ENCODE measurements around the gene RTTN. TPM values are rescaled to one million over a fixed set of nuclear protein-coding genes. Genes with fewer than 3 reads are reported as not detected.
"Not testable (repeated sequence)": the region's sequence is repeated elsewhere in the genome, so short reads cannot be mapped to it uniquely, and the experiment has no call there.

Gene RTTN
- total RNA-seq, 1 donor from 2014 or later = 21.0 TPM

DNA sequence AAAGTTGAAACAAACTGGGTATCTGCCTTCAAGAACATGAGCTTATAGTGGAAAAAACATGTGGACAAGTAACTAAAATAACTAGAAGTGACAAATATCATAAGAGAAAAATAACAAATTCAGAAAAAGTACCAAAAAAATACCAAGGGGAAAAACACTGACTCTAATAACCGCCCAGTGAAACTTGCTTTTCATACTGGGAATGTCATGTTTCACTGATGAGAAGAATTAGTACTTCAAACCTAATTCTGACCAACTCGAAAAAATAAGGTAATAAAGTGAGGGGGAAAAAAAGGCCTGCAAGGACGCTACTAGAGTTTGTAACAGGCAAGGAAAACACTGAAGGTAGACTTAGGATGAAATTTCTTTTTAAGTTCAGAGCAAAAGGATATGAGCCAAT lies 83.6 kb downstream of the RTTN start:
- Mint-ChIP-seq H3K36me3 (ENCODE audit: unreplicated experiment) (no peaks in the 10 kb centered on the region), H3K27ac (ENCODE audit: unreplicated experiment) (no peak overlapping the region), H3K27me3 (ENCODE audit: unreplicated experiment) (no peaks in the 10 kb centered on the region), H3K9me3 (ENCODE audit: unreplicated experiment) (no peaks in the 10 kb centered on the region), H3K4me1 (ENCODE audit: low read depth, unreplicated experiment) (no peaks in the 10 kb centered on the region), H3K4me3 (ENCODE audit: unreplicated experiment) (no peak overlapping the region)
- TF ChIP-seq, protein P1, sequence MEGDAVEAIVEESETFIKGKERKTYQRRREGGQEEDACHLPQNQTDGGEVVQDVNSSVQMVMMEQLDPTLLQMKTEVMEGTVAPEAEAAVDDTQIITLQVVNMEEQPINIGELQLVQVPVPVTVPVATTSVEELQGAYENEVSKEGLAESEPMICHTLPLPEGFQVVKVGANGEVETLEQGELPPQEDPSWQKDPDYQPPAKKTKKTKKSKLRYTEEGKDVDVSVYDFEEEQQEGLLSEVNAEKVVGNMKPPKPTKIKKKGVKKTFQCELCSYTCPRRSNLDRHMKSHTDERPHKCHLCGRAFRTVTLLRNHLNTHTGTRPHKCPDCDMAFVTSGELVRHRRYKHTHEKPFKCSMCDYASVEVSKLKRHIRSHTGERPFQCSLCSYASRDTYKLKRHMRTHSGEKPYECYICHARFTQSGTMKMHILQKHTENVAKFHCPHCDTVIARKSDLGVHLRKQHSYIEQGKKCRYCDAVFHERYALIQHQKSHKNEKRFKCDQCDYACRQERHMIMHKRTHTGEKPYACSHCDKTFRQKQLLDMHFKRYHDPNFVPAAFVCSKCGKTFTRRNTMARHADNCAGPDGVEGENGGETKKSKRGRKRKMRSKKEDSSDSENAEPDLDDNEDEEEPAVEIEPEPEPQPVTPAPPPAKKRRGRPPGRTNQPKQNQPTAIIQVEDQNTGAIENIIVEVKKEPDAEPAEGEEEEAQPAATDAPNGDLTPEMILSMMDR (IDR thresholded peaks at IDR 0.05; ENCODE audit: partially characterized antibody, unreplicated experiment) = no peak
- no peak for DNase-seq

DNA sequence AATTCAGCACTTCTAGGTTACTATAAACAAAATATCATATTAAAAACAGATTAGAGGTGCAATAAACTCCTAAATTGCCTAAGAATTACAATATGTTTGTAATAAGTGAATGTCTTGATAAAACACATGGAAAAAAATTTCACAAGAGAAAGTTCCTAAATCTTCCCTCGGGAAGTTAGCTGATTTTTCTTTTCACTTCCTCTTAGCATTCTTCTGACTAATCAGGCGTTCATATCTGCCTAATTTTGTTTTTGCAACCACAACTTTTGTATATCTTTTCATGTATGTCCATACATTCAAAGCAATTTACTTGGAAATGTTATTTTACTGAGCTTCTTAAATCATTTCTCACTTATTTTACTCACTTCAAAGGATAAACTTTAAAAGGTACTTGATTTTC lies 88.5 kb downstream of the RTTN start:
- no peaks in the 10 kb centered on the region for H3K36me3 Mint-ChIP-seq (ENCODE audit: unreplicated experiment)
- TF ChIP-seq, protein P1 (IDR thresholded peaks at IDR 0.05; ENCODE audit: partially characterized antibody, unreplicated experiment) = no peak
- no peaks in the 10 kb centered on the region for H3K9me3 Mint-ChIP-seq (ENCODE audit: unreplicated experiment)
- no peaks in the 10 kb centered on the region for H3K27me3 Mint-ChIP-seq (ENCODE audit: unreplicated experiment)
- H3K4me1 Mint-ChIP-seq (ENCODE audit: low read depth, unreplicated experiment) = no peaks in the 10 kb centered on the region
- H3K27ac Mint-ChIP-seq (ENCODE audit: unreplicated experiment) = no peak overlapping the region
- H3K4me3 Mint-ChIP-seq (ENCODE audit: unreplicated experiment) = no peak overlapping the region
- DNase-seq = no peak

DNA sequence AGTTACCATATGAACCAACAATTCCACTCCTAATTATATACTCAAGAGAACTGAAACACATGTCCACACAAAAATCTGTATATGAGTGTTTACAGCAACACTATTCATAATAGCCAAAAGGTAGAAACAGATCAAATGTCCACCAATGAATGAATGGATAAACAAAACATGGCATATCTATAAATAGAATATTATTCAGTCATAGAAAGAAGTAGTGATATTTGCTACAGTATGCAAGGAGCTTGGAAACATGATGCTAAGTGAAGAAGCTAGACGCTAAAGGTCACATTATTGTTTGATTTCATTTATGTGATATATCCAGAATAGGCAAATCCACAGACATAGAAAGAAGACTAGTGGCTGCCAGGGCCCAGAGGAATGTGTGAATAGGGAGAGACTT lies 92.0 kb downstream of the RTTN start:
- Mint-ChIP-seq H3K9me3 (ENCODE audit: unreplicated experiment) (peaks cover 1% of the 10 kb centered on the region), H3K27me3 (ENCODE audit: unreplicated experiment) (peaks cover 1% of the 10 kb centered on the region), H3K4me3 (ENCODE audit: unreplicated experiment) (no peak overlapping the region), H3K4me1 (ENCODE audit: low read depth, unreplicated experiment) (no peaks in the 10 kb centered on the region), H3K36me3 (ENCODE audit: unreplicated experiment) (no peaks in the 10 kb centered on the region), H3K27ac (ENCODE audit: unreplicated experiment) (no peak overlapping the region)
- DNase-seq = no peak
- TF ChIP-seq, protein P1 (IDR thresholded peaks at IDR 0.05; ENCODE audit: partially characterized antibody, unreplicated experiment) = no peak

DNA sequence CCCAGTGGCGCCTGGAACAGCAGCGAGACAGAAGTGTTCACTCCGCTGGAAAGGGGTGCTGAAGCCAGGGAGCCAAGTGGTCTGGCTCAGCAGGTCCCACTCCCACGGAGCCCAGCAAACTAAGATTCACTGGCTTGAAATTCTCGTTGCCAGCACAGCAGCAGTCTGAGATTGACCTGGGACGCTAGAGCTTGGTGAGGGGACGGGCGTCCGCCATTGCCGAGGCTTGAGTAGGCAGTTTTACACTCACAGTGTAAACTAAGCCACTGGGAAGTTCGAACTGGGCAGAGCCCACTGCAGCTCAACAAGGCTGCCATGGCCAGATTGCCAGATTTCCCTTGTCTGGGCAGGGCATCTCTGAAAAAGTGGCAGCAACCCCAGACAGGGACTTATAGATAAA lies 94.8 kb downstream of the RTTN start:
- no peak for DNase-seq
- Mint-ChIP-seq H3K4me3 (ENCODE audit: unreplicated experiment) (no peak overlapping the region), H3K27ac (ENCODE audit: unreplicated experiment) (no peak overlapping the region), H3K27me3 (ENCODE audit: unreplicated experiment) (peaks cover 1% of the 10 kb centered on the region), H3K36me3 (ENCODE audit: unreplicated experiment) (no peaks in the 10 kb centered on the region), H3K9me3 (ENCODE audit: unreplicated experiment) (peaks cover 1% of the 10 kb centered on the region), H3K4me1 (ENCODE audit: low read depth, unreplicated experiment) (no peaks in the 10 kb centered on the region)
- TF ChIP-seq, protein P1 (IDR thresholded peaks at IDR 0.05; ENCODE audit: partially characterized antibody, unreplicated experiment) = no peak

DNA sequence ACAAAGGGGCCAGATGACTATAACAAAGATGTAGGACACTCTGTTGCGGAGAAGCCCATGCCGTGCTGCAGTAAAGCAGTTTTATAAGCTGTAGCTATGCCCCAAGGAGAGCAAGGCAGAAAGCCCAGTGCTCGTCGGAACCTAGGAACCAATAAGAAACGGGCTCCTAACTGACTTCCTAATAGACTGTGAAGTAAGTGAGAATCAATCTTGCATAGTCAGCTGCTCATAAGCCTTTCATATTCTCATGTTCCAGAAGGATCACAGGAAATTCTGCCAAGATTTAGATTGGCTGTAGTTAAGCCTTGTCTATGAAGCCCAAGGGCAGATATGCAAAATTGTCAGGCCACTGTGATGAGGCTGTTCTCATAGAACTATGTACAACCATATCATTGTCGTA lies 98.4 kb downstream of the RTTN start:
- TF ChIP-seq, protein P1 (IDR thresholded peaks at IDR 0.05; ENCODE audit: partially characterized antibody, unreplicated experiment) = no peak
- Mint-ChIP-seq H3K9me3 (ENCODE audit: unreplicated experiment) (peaks cover 7% of the 10 kb centered on the region), H3K36me3 (ENCODE audit: unreplicated experiment) (peaks cover 21% of the 10 kb centered on the region), H3K27me3 (ENCODE audit: unreplicated experiment) (peaks cover 3% of the 10 kb centered on the region), H3K4me3 (ENCODE audit: unreplicated experiment) (no peak overlapping the region), H3K27ac (ENCODE audit: unreplicated experiment) (no peak overlapping the region), H3K4me1 (ENCODE audit: low read depth, unreplicated experiment) (no peaks in the 10 kb centered on the region)
- no peak for DNase-seq

DNA sequence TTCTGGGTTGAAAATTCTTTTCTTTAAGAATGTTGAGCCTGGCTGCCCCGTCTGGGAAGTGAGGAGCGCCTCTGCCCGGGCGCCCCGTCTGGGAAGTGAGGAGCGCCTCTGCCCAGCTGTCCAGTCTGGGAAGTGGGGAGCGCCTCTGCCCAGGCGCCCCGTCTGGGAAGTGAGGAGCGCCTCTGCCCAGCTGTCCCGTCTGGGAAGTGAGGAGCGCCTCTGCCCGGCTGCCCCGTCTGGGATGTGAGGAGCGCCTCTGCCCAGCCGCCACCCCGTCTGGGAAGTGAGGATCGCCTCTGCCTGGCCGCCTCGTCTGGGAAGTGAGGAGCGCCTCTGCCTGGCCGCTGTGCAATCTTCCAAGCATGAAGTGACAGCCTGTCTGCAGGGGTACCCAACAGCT lies 102.6 kb downstream of the RTTN start:
- peaks cover 34% of the 10 kb centered on the region for H3K36me3 Mint-ChIP-seq (ENCODE audit: unreplicated experiment)
- not testable (repeated sequence) for H3K27me3 Mint-ChIP-seq (ENCODE audit: unreplicated experiment); DNase-seq; H3K4me1 Mint-ChIP-seq (ENCODE audit: low read depth, unreplicated experiment); H3K27ac Mint-ChIP-seq (ENCODE audit: unreplicated experiment); H3K4me3 Mint-ChIP-seq (ENCODE audit: unreplicated experiment)
- H3K9me3 Mint-ChIP-seq (ENCODE audit: unreplicated experiment) = peaks cover 11% of the 10 kb centered on the region

Data from glutamatergic neuron (in vitro differentiated cells).